PFSK-1 (cell line): Measurements from ENCODE around the gene OR2V1.

Experiments used
- POLR2AphosphoS5 ChIP-seq: IDR thresholded peaks from 2 replicates; pipeline ENCODE4 v1.6.1; 2012; ENCODE audit warnings: low read depth, mild to moderate bottlenecking, control low read depth, low read length, moderate library complexity
- SIN3A ChIP-seq: IDR thresholded peaks from 2 replicates; pipeline ENCODE4 v1.6.1; 2012; ENCODE audit warnings: mild to moderate bottlenecking, low read length, moderate library complexity, borderline replicate concordance; ENCODE audit not compliant: insufficient read depth
- TAF1 ChIP-seq: IDR thresholded peaks from 2 replicates; pipeline ENCODE4 v1.6.1; 2012; ENCODE audit warnings: low read length, control low read depth, borderline replicate concordance; ENCODE audit not compliant: insufficient read depth

DNA sequence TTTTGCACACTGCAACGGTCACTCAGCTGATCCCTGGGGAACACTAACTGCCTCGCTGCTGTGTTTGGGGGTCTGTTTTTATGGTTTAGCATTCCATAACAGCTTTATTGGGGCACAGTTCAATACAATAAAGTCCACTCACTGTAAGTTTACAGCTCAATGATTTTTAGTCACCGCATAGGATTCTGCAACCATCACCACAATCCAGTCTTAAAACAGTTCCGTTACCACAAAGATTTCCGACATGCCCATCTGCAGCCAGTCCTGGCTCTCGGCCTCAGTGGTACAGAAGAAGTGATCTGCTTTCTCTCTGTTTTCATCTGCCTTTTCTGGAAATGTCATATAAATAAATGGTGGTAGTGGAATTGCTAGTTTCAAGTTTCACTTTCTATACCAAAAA lies 40.0 kb upstream of the OR2V1 start:
- no peak for TF ChIP-seq TAF1
- TF ChIP-seq POLR2AphosphoS5, result no peak
- no peak for TF ChIP-seq SIN3A
